K562 (cell line): ENCODE data around the gene RSPO1.

Experiments used
- ELF2 ChIP-seq: fragments of 250-450 bp; sonication (Bioruptor Pico); IDR thresholded peaks from 2 replicates; pipeline ENCODE4 v1.5.0; 2021; ENCODE audit warnings: mild to moderate bottlenecking
- ZNF24 ChIP-seq: fragments of 450-650 bp; IDR thresholded peaks from 2 replicates; pipeline ENCODE4 v1.6.1; 2016
- ZNF507 ChIP-seq: conservative IDR thresholded peaks from 2 replicates; pipeline ENCODE4 v1.6.1; 2017; ENCODE audit warnings: missing genetic modification characterization, missing compliant biosample characterization
- TF ChIP-seq, protein P1 (sequence below), 2 experiments: fragments of 450-650 bp in 1 of 2; sonication (generic) in 1 of 2; formaldehyde crosslinking in 1 of 2; IDR thresholded peaks; 2 replicates each; pipeline versions ENCODE4 v1.7.1 to v1.9.0; 2016 to 2022; ENCODE audit warnings: inconsistent platforms in 1 of 2, mild to moderate bottlenecking in 1 of 2, missing genetic modification reagents in 1 of 2
- TF ChIP-seq, protein P2 (sequence below), 3 experiments: IDR thresholded peaks in 2 of 3; conservative IDR thresholded peaks in 1 of 3; 2 replicates each; pipeline ENCODE4 v1.5.1; 2011 to 2012; ENCODE audit warnings: low read length in 3 of 3, mild to moderate bottlenecking in 3 of 3, control low read depth in 2 of 3, improper control_type of control experiment in 1 of 3, inconsistent platforms in 1 of 3, low read depth in 1 of 3, mixed read lengths in 1 of 3, moderate library complexity in 1 of 3; ENCODE audit not compliant: insufficient read depth in 2 of 3

DNA sequence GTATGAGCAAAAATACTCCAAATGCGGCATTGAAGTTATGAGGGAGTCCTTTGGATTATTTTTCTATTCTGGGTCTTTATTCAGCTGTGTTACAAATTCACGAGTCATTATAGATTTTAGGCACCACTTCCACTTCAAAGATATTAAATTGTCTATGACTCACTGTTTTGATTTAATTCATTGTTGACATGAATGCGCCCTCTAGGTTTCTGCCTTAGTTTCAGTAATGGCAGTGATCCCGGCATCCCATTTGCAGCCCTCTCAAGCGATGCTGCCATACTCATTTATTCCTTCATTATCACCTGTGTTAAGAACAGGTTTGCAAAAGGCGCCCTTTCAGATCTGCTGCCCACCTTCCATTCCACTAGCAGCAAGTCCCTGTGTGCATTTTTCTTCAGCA, 14.0 kb downstream of the RSPO1 start:
- TF ChIP-seq, protein P1, sequence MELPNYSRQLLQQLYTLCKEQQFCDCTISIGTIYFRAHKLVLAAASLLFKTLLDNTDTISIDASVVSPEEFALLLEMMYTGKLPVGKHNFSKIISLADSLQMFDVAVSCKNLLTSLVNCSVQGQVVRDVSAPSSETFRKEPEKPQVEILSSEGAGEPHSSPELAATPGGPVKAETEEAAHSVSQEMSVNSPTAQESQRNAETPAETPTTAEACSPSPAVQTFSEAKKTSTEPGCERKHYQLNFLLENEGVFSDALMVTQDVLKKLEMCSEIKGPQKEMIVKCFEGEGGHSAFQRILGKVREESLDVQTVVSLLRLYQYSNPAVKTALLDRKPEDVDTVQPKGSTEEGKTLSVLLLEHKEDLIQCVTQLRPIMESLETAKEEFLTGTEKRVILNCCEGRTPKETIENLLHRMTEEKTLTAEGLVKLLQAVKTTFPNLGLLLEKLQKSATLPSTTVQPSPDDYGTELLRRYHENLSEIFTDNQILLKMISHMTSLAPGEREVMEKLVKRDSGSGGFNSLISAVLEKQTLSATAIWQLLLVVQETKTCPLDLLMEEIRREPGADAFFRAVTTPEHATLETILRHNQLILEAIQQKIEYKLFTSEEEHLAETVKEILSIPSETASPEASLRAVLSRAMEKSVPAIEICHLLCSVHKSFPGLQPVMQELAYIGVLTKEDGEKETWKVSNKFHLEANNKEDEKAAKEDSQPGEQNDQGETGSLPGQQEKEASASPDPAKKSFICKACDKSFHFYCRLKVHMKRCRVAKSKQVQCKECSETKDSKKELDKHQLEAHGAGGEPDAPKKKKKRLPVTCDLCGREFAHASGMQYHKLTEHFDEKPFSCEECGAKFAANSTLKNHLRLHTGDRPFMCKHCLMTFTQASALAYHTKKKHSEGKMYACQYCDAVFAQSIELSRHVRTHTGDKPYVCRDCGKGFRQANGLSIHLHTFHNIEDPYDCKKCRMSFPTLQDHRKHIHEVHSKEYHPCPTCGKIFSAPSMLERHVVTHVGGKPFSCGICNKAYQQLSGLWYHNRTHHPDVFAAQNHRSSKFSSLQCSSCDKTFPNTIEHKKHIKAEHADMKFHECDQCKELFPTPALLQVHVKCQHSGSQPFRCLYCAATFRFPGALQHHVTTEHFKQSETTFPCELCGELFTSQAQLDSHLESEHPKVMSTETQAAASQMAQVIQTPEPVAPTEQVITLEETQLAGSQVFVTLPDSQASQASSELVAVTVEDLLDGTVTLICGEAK (IDR thresholded peaks at IDR 0.05): no peak
- TF ChIP-seq, protein P1 (CRISPR knock-in tag; IDR thresholded peaks at IDR 0.05): no peak
- TF ChIP-seq ELF2 (CRISPR knock-in tag) (no peak), ZNF507 (no peak), ZNF24 (no peak)
- TF ChIP-seq, protein P2, sequence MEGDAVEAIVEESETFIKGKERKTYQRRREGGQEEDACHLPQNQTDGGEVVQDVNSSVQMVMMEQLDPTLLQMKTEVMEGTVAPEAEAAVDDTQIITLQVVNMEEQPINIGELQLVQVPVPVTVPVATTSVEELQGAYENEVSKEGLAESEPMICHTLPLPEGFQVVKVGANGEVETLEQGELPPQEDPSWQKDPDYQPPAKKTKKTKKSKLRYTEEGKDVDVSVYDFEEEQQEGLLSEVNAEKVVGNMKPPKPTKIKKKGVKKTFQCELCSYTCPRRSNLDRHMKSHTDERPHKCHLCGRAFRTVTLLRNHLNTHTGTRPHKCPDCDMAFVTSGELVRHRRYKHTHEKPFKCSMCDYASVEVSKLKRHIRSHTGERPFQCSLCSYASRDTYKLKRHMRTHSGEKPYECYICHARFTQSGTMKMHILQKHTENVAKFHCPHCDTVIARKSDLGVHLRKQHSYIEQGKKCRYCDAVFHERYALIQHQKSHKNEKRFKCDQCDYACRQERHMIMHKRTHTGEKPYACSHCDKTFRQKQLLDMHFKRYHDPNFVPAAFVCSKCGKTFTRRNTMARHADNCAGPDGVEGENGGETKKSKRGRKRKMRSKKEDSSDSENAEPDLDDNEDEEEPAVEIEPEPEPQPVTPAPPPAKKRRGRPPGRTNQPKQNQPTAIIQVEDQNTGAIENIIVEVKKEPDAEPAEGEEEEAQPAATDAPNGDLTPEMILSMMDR (IDR thresholded peaks at IDR 0.05 in 2 of 3, conservative IDR thresholded peaks at IDR 0.05 in 1 of 3; ENCODE audit: insufficient read depth in 2 of 3, low read depth in 1 of 3, low read length in 3 of 3): no peak
